GM12891 (cell line): Measurements from ENCODE around the gene RHOBTB3.
A peak's percentile ranks its signal among the peaks of the same experiment; 100 is the strongest.

Experiments
- DNase-seq: peaks from one replicate; pipeline ENCODE4 v3.0.0; 2011; ENCODE audit warnings: low spot score; ENCODE audit not compliant: insufficient read length
- FAIRE-seq: peaks from 2 replicates; lab custom pipeline; 2011; peaks lifted over from hg19 to GRCh38; lab: Jason Lieb, UNC
- PAX5 ChIP-seq: IDR thresholded peaks from 2 replicates; pipeline ENCODE4 v1.6.1; 2011; ENCODE audit warnings: low read length, moderate library complexity, mild to moderate bottlenecking; ENCODE audit not compliant: insufficient read depth, severe bottlenecking
- POLR2A ChIP-seq: IDR thresholded peaks from 2 replicates; pipeline ENCODE4 v1.6.1; 2011; ENCODE audit warnings: low read depth, low read length, control low read depth
- POLR2AphosphoS5 ChIP-seq: IDR thresholded peaks from 2 replicates; pipeline ENCODE4 v1.6.1; 2011; ENCODE audit warnings: low read depth, low read length, control low read depth
- POU2F2 ChIP-seq: IDR thresholded peaks from 2 replicates; pipeline ENCODE4 v1.6.1; 2011; ENCODE audit warnings: low read depth, mild to moderate bottlenecking, control low read depth, low read length, moderate library complexity
- SPI1 ChIP-seq: IDR thresholded peaks from 2 replicates; pipeline ENCODE4 v1.6.1; 2011; ENCODE audit warnings: low read depth, low read length, control low read depth
- TAF1 ChIP-seq: IDR thresholded peaks from 2 replicates; pipeline ENCODE4 v1.6.1; 2011; ENCODE audit warnings: low read depth, low read length, control low read depth

The RHOBTB3 gene

DNA sequence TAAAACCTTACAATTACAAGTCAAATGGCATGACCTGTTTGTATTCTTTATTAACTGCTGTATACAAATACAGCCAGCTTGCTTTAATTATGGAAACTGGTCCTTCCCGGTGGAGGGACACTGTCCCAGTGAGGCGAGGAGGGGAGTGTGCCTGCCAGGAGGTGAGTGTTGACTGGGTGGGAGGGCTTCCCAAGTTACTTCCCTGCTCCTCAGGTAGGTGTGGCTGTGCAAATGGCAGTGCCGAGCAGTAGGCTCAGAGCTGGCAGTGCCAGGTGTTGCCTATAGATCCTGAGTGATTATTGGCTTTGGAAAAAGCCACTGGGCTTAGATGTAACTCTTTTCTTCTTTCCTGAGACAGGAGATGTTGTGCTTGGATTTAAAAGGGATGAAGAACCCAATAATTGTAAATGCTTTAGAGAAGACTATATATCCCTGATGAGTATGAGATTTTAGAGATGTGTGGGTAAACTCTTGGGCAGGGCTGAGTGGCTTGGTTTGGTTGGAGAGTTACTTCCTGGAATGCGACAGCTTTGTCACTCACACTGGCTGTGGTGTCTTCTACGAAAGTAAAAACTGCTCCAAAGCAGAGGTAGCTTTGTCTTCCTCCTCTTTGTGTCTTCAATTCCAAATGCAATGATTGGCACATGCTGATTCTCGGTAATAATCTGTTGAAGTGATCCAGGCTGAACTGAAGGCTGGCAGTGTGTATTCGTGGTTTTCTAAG, 47.7 kb downstream of the RHOBTB3 start:
- FAIRE-seq (peak; percentile 71), DNase-seq (no peak)
- no peak for TF ChIP-seq TAF1
- no peak for TF ChIP-seq PAX5
- TF ChIP-seq SPI1, result no peak
- no peak for TF ChIP-seq POU2F2
- no peak for TF ChIP-seq POLR2AphosphoS5
- no peak for TF ChIP-seq POLR2A

- no peak for TF ChIP-seq POLR2A
- TF ChIP-seq POU2F2, result no peak
- no peak for TF ChIP-seq TAF1
- no peak for TF ChIP-seq SPI1
- no peak for TF ChIP-seq PAX5
- TF ChIP-seq POLR2AphosphoS5, result no peak
- FAIRE-seq, result peak; percentile 81
- no peak for DNase-seq
These were observed 48.5 kb downstream of the RHOBTB3 start for GRCh38 chr5:95779611-95780010.

- no peak for TF ChIP-seq SPI1
- TF ChIP-seq POLR2A, result no peak
- TF ChIP-seq TAF1, result no peak
- TF ChIP-seq PAX5, result no peak
- no peak for TF ChIP-seq POLR2AphosphoS5
- TF ChIP-seq POU2F2, result no peak
- DNase-seq (no peak), FAIRE-seq (no peak)
These were observed 49.5 kb downstream of the RHOBTB3 start for GRCh38 chr5:95780597-95780996.

DNA sequence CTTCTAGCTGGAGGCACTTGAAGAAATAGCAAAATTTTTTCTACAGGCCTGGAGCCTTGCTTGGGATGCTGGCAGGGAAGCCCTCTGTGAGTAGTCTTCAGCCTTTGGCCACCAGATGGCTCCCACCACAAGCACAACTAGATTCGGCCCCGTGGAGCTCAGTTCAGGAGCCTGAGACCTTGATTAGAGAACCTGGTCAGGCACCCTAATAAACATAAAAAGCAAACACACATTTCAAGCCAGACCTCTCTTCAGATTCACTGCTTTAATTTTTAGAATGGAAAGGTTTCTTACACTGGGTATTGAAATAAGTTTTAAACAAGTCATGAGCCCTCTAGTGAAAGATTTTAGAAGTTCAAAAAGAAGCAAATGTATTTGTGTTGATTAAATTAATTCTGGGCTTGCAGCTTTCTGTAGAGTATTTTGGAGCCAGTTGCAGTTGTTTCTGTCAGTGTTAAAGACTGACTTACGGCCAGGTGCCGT, 50.0 kb downstream of the RHOBTB3 start:
- DNase-seq (peak; percentile 21), FAIRE-seq (peak; percentile 70)
- TF ChIP-seq PAX5, result no peak
- TF ChIP-seq POLR2AphosphoS5, result no peak
- TF ChIP-seq POU2F2, result no peak
- no peak for TF ChIP-seq SPI1
- no peak for TF ChIP-seq POLR2A
- TF ChIP-seq TAF1, result no peak

DNA sequence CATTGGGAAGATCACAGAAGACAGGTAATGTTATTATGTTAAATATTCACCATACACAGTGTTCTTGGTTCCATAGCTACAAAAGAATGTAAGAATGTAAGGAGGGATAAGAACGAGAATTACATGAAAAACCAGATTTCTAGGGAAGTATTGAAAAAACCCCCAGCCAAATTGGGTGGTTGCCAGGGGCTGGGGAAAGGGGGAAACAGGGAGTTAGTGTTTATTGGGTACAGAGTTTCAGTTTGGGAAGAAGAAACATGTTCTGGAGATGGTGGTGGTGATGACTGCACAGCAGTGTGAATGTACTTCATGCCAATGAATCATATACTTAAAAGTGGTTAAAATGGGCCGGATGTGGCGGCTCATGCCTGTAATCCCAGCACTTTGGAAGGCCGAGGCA, 51.0 kb downstream of the RHOBTB3 start:
- DNase-seq (no peak), FAIRE-seq (no peak)
- TF ChIP-seq PAX5, result no peak
- no peak for TF ChIP-seq POU2F2
- no peak for TF ChIP-seq SPI1
- TF ChIP-seq POLR2AphosphoS5, result no peak
- TF ChIP-seq TAF1, result no peak
- TF ChIP-seq POLR2A, result no peak

GRCh38 chr5:95783661-95784060, 52.5 kb downstream of the RHOBTB3 start:
- DNase-seq, result no peak
- no peak for FAIRE-seq
- TF ChIP-seq PAX5 (no peak), TAF1 (no peak), POU2F2 (no peak), SPI1 (no peak), POLR2AphosphoS5 (no peak), POLR2A (no peak)

GRCh38 chr5:95784514-95785302, 53.6 kb downstream of the RHOBTB3 start:
- TF ChIP-seq TAF1, result no peak
- DNase-seq, result no peak
- FAIRE-seq, result no peak

DNA sequence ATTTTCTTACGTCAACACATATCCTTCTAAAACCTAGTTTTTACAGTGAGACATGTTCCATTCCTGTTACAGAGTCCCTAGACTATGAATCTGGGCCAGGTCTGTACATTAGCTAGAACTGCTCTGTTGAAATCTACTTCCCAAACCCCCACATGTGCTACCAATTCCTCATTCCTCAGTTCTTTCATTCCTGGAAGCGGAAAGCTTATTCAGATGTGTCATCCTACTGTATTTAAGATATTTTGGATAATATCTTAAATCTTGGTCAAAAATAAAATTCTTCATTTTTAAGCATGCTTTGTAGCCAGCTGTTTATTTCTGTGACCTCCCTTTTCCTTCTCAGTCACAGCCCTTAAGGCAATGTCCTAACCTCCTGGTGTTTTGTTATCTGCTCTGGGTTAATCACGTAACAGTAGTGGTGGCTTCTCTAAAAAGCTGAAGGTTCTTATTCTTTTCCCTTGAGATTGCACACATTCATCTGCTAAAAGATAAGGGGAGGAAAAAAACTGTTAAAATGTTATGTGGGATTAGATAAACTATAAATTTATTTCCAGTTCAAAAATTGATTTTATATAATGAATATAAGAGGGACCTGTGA, 55.8 kb downstream of the RHOBTB3 start:
- DNase-seq, result no peak
- FAIRE-seq, result no peak
- TF ChIP-seq PAX5 (no peak), SPI1 (no peak), TAF1 (no peak)

DNA sequence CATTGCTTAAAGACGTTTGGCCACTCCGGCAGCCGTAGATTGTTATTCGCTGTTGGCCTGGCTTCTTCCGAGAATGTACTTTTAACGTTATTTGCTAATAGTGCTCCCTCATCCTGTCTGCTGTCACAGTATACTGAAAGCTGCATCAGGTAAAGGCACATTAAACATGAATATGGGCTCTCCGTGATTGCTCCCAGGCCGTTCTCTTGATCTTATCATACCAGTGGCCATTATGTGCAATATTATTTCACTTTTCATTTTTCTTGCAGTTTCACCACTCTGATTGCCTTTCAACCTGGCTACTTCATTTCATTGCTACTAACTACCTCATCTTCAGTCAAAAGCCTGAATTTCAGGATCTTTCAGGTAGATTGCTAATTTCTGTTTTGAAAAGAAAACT, 57.4 kb downstream of the RHOBTB3 start:
- TF ChIP-seq POLR2AphosphoS5 (no peak), TAF1 (no peak), POU2F2 (no peak), PAX5 (no peak)
- FAIRE-seq (peak; percentile 31), DNase-seq (no peak)

DNA sequence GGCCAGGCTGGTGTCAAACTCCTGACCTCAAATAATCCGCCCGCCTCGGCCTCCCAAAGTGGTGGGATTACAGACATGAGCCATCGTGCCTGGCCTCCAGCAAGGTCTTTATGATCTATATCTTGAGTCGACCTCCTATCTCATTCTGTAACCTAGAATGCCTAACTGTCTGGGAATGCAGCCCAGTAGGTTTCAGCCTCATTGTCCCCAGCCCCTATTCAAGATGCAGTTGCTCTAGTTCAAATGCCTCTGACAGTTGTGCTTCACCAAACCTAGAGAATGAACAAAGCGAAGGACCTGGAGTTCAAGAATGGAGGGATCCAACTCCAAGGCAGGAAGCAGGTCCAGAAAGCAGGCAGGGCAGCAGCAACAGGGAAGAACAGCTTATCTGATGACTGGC, 60.6 kb downstream of the RHOBTB3 start:
- no peak for FAIRE-seq
- DNase-seq, result no peak
- TF ChIP-seq SPI1 (no peak), PAX5 (no peak), POLR2AphosphoS5 (no peak), POU2F2 (no peak), POLR2A (no peak), TAF1 (no peak)
